Measurements from ENCODE around the gene VAV2.

- TF ChIP-seq CTCF (IDR thresholded peaks at IDR 0.05) (no peak), POLR2A (IDR thresholded peaks at IDR 0.05) (no peak)
Measured at GRCh38 chr9:133880136-133880535, 112.0 kb downstream of the VAV2 start.

All from adrenal gland (tissue), 5 donors.